Renal pelvis (tissue), 12 donors: ENCODE data around the gene CNKSR3. TPM values are rescaled to one million over a fixed set of nuclear protein-coding genes. Genes with fewer than 3 reads are reported as not detected.
A peak's percentile ranks its signal among the peaks of the same experiment; 100 is the strongest.
"Not testable (repeated sequence)": the region's sequence is repeated elsewhere in the genome, so short reads cannot be mapped to it uniquely, and the experiment has no call there.

Source experiments
- DNase-seq: peaks from one replicate; pipeline ENCODE4 v3.0.0-alpha.2; 2013
- long read RNA-seq, 16 experiments: transcript quantifications; one replicate each; lab custom pipeline, GENCODE V29; 2026
- polyA plus RNA-seq, 3 donors: library from polyadenylated mRNA; unstranded; fragments of 120-200 nt; gene quantifications; one replicate each; pipeline ENCODE4 v1.2.1, GENCODE V29; 2013; ENCODE audit not compliant: insufficient read length in 3 of 3

The CNKSR3 gene
- polyA plus RNA-seq = 10 to 100 TPM; 51.9 to 62.0 (median 58.3) TPM
- long read RNA-seq, donor 1, full-length matches to known transcripts = 3 of 43 reads
- long read RNA-seq, donor 1, partial matches to known transcripts = 40 of 43 reads
- long read RNA-seq, donor 1, other reads (novel, unspliced or antisense) = 0 of 43 reads
- long read RNA-seq, donor 2, full-length matches to known transcripts = 9 of 14 reads
- long read RNA-seq, donor 2, partial matches to known transcripts = 5 of 14 reads
- long read RNA-seq, donor 2, other reads (novel, unspliced or antisense) = 0 of 14 reads
- long read RNA-seq, donor 3, full-length matches to known transcripts = 5 of 5 reads
- long read RNA-seq, donor 3, partial matches to known transcripts = 0 of 5 reads
- long read RNA-seq, donor 3, other reads (novel, unspliced or antisense) = 0 of 5 reads
- long read RNA-seq, donor 4, full-length matches to known transcripts = 5 of 5 reads
- long read RNA-seq, donor 4, partial matches to known transcripts = 0 of 5 reads
- long read RNA-seq, donor 4, other reads (novel, unspliced or antisense) = 0 of 5 reads
- long read RNA-seq, donor 5, full-length matches to known transcripts = 3 of 3 reads
- long read RNA-seq, donor 5, partial matches to known transcripts = 0 of 3 reads
- long read RNA-seq, donor 5, other reads (novel, unspliced or antisense) = 0 of 3 reads
- long read RNA-seq, donor 6, full-length matches to known transcripts = 2 of 2 reads
- long read RNA-seq, donor 6, partial matches to known transcripts = 0 of 2 reads
- long read RNA-seq, donor 6, other reads (novel, unspliced or antisense) = 0 of 2 reads
- long read RNA-seq, donor 7, full-length matches to known transcripts = 7 of 7 reads
- long read RNA-seq, donor 7, partial matches to known transcripts = 0 of 7 reads
- long read RNA-seq, donor 7, other reads (novel, unspliced or antisense) = 0 of 7 reads
- long read RNA-seq, donor 8, full-length matches to known transcripts = 1 of 1 reads
- long read RNA-seq, donor 8, partial matches to known transcripts = 0 of 1 reads
- long read RNA-seq, donor 8, other reads (novel, unspliced or antisense) = 0 of 1 reads
- long read RNA-seq, donor 9, full-length matches to known transcripts = 3 of 3 reads
- long read RNA-seq, donor 9, partial matches to known transcripts = 0 of 3 reads
- long read RNA-seq, donor 9, other reads (novel, unspliced or antisense) = 0 of 3 reads
- long read RNA-seq, donor 10, full-length matches to known transcripts = 5 of 5 reads
- long read RNA-seq, donor 10, partial matches to known transcripts = 0 of 5 reads
- long read RNA-seq, donor 10, other reads (novel, unspliced or antisense) = 0 of 5 reads
- long read RNA-seq, donor 11, full-length matches to known transcripts = 10 of 10 reads
- long read RNA-seq, donor 11, partial matches to known transcripts = 0 of 10 reads
- long read RNA-seq, donor 11, other reads (novel, unspliced or antisense) = 0 of 10 reads
- long read RNA-seq, donor 12, full-length matches to known transcripts = 9 of 67 reads
- long read RNA-seq, donor 12, partial matches to known transcripts = 58 of 67 reads
- long read RNA-seq, donor 12, other reads (novel, unspliced or antisense) = 0 of 67 reads
- long read RNA-seq, donor 13, full-length matches to known transcripts = 3 of 3 reads
- long read RNA-seq, donor 13, partial matches to known transcripts = 0 of 3 reads
- long read RNA-seq, donor 13, other reads (novel, unspliced or antisense) = 0 of 3 reads
- long read RNA-seq, donor 14, full-length matches to known transcripts = 10 of 10 reads
- long read RNA-seq, donor 14, partial matches to known transcripts = 0 of 10 reads
- long read RNA-seq, donor 14, other reads (novel, unspliced or antisense) = 0 of 10 reads
- long read RNA-seq, donor 15, full-length matches to known transcripts = 4 of 4 reads
- long read RNA-seq, donor 15, partial matches to known transcripts = 0 of 4 reads
- long read RNA-seq, donor 15, other reads (novel, unspliced or antisense) = 0 of 4 reads
- long read RNA-seq, donor 16, full-length matches to known transcripts = 4 of 16 reads
- long read RNA-seq, donor 16, partial matches to known transcripts = 12 of 16 reads
- long read RNA-seq, donor 16, other reads (novel, unspliced or antisense) = 0 of 16 reads

- peak; percentile 97 for DNase-seq
Observed at GRCh38 chr6:154510144-154510905, at the start of gene CNKSR3. Gene CNKSR3, minus strand, starts transcription at chr6:154510685. Its CDS starts 571 bp downstream, at chr6:154510114.

- DNase-seq = no peak
Observed at GRCh38 chr6:154558984-154559383, 48.5 kb upstream of the CNKSR3 start.

DNA sequence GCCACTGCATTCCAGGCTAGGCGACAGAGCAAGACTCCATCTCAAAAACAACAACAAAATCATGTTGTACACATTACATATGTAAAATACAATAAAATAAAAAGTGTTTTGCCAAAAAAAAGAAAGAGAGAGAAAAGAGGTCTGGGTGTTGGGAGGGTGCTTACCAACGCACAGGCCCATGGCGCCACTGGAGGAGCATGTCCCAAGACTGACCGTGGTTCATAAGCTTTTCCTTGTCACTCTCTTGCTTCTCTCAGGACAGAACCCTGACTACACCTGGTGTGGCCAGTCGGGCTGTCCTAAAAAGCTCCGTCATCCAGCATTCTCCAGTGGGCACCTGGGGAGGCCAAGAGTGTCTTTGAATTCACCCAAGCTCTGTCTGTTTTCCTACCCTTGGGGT, 48.0 kb upstream of the CNKSR3 start:
- no peak for DNase-seq

DNA sequence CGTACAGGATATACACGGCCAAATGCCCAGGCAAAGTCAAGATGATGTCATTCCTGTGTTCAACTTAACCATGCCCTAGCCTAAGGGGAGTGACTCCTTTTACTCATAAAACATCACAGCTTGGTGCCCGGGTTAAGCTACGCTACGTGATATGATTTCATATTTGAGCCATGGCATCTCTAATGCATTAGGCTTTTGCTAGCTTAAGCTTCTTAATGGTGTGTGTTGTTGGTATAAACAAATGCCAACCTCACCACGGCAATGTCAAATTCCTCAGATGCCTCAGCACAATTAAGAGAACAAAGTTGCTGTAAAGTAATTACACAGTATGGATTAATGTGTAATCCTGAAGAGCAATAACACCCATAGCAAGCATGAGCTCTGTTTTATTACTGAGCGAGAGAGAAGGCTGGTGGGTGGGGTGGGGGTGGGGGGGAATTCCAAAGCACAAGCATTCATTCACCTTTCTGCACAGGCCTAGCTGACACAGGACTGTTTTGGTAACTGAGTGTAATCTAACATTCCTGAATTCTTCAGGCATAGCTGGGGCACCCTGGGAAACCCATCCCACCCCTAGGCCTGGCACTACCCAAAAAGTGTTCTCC, 44.7 kb upstream of the CNKSR3 start:
- DNase-seq = peak; percentile 86

DNA sequence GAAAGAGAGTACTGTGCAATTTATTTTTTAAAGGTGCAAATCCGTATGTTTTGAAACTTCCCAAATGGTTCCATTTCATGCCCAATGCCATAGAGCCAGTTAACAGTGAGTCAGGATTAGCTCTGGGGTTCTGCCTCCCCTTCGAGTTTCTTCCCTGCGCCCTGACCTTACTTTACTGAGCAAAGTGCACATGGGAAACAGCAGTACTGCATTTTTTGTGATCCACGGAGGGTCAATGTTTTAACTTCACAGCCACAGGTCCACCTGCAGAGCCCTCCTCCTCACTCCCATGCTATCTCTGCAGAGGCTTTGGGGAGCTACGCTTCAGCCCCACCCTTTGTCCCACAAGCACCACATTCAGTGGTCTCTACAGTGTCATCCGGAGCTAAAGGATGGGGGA, 44.0 kb upstream of the CNKSR3 start:
- no peak for DNase-seq

- no peak for DNase-seq
Observed at GRCh38 chr6:154550779-154551178, 40.3 kb upstream of the CNKSR3 start.

DNA sequence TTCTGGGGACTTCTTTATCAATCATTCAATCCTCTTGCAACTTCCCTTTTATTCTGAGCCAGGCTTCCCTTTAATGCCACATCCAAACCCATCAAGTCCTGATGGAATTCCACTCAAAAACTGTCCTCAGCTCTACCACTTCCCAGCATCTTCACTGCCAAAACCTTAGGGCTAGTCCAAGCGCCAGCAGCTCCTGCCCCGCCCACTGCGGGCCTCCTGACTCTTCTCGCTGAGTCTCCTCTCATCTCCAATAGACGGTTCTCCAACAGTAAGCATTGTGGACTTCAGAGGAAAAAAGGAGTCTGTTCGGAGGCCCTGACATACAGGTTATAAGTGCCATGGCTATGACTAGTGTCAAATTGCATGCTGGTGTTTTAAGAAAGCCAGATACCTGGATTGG, 38.7 kb upstream of the CNKSR3 start:
- no peak for DNase-seq

DNA sequence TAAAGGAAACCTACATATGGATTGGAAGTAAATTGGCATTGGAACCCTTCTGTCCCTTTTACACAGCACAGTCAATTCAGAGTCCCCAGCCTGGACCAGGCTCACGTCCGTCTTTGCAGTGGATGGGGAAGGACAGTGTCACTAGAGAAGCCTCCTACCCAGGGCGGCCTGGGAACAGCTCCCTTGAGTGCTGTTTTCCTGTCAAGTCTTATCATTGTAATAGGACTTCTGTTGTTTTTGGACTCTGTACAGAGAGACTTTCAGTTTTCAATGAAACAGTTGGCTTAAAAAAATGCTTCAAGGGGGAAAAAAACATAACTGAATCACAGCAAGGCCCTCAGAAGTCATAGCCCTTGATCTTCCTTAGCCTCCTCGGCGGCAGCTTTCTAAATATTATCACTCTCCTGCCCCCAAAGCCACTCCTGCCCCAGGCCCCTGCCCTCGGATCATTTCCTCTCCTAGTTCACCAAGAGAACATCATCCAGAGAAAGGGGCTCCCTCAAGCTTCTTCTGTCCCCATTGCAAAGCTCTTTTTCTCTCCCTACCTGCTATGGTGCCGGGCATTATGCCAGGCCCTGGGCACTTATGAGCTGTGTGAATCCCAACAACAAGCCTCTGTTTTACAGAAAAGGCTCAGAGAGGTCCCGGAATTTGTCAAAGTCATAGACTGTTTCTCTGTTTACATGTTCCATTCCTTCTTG, 37.8 kb upstream of the CNKSR3 start:
- DNase-seq = peak; percentile 80

DNA sequence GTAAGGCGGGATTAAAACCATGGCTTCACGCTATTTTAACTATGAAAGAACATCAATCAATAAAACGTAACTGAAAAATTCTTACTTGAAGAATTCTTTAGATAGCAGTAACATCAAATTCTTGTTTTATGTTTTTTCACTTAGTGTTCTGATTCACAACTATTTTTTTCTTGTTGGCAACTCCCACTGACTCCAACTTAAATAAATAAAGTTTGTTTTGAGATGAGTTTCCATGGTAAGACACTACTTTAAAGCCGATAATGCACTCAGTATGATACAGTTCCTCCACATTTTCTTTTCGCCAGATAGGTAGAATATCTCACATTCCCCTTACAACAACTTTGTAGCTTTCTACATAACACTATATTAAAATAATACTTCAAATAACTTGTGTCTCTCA, 33.1 kb upstream of the CNKSR3 start:
- DNase-seq = no peak

GRCh38 chr6:154542747-154543146, 32.3 kb upstream of the CNKSR3 start:
- peak; percentile 49 for DNase-seq

- not testable (repeated sequence) for DNase-seq
Observed at GRCh38 chr6:154541837-154542236, 31.4 kb upstream of the CNKSR3 start.

DNA sequence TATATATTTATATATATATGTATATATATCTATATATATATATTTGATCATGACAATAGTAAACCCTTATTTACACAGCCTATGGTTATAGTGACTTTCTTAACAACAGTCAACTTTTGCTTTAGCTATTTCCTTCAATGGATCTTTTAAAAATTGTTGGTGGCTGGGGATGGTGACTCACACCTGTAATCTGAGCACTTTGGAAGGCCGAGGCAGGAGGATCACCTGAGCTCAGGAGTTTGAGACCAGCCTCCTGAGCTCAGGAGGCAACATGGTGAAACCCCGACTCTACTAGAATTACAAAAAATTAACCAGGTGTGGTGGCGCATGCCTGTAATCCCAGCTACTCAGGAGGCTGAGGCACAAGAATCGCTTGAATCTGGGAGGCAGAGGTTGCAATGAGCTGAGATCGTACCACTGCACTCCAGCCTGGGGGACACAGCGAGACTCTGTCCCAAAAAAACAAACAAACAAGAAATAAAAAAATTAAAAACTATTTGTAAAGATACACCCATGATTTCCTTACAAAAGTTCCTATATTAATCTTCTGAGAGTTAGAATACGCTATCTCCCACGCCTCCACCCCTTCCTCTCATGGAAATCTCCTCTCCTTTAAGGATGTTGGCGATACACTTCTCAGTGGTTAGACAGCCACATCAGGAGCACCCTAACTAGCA, 29.2 kb upstream of the CNKSR3 start:
- DNase-seq = no peak

- DNase-seq = no peak
Observed at GRCh38 chr6:154538640-154539191, 28.2 kb upstream of the CNKSR3 start.

- no peak for DNase-seq
Observed at GRCh38 chr6:154537511-154538325, 27.2 kb upstream of the CNKSR3 start.

- no peak for DNase-seq
Observed at GRCh38 chr6:154536999-154537398, 26.5 kb upstream of the CNKSR3 start.

- no peak for DNase-seq
Observed at GRCh38 chr6:154536255-154536654, 25.8 kb upstream of the CNKSR3 start.
